HepG2 (cell line): ENCODE results near the gene HOXA6. TPM values are rescaled to one million over a fixed set of nuclear protein-coding genes. Genes with fewer than 3 reads are reported as not detected.

Source experiments
- ATAC-seq: fragments of 200-7000 bp; cut with Tn5 transposase; 3 replicates; pipeline ENCODE4 v1.9.1; 2020; ENCODE audit warnings: mild to moderate bottlenecking, moderate library complexity
- BruUV-seq: library from RNA; stranded (reverse); fragments of 400-500 nt; replicated peaks from 2 replicates; lab custom pipeline; 2021; lab: Mats Ljungman, UMichigan
- CTCF ChIA-PET: fragments of 300-600 bp; formaldehyde crosslinking; extraction: SDS; loops from one replicate; lab custom pipeline; 2021; ENCODE audit warnings: low total read pairs, inconsistent platforms, low intra/inter-chr PET ratio; lab: Yijun Ruan, JAX
- POLR2A ChIA-PET: fragments of 350-600 bp; sonication (Branson Sonifier 250); formaldehyde crosslinking; loops from one replicate; lab custom pipeline; 2020; ENCODE audit warnings: antibody characterized with exemption, inconsistent platforms; lab: Yijun Ruan, JAX
- DNase-seq: peaks from one replicate; pipeline ENCODE4 v3.0.0-alpha.2; 2015; ENCODE audit warnings: low spot score
- FAIRE-seq: peaks from 3 replicates; lab custom pipeline; 2011; peaks lifted over from hg19 to GRCh38; lab: Jason Lieb, UNC
- H2AFZ ChIP-seq: one replicate; pipeline ENCODE4 v1.6.1; 2011; ENCODE audit warnings: low read length, inconsistent platforms
- H3K27ac ChIP-seq: fragments of 300-600 bp; 3 replicates; pipeline ENCODE4 v1.8.0; 2011; ENCODE audit warnings: mixed run types, mild to moderate bottlenecking, mixed read lengths, low read length, inconsistent platforms; ENCODE audit not compliant: insufficient read depth; ENCODE audit errors: extremely low read length
- H3K27me3 ChIP-seq, 2 experiments: fragments of 200-600 bp in 1 of 2; 2 replicates in 1 of 2; 3 replicates in 1 of 2; pipeline versions ENCODE4 v1.6.0 to v1.8.0; 2011; ENCODE audit warnings: low read length in 2 of 2, mild to moderate bottlenecking in 2 of 2, moderate library complexity in 2 of 2, inconsistent platforms in 1 of 2; ENCODE audit not compliant: insufficient read depth in 2 of 2, control insufficient read depth in 1 of 2
- H3K36me3 ChIP-seq, 2 experiments: fragments of 200-600 bp in 1 of 2; replicated peaks in 1 of 2; 2 replicates in 1 of 2; 3 replicates in 1 of 2; pipeline versions ENCODE4 v1.5.1 to v1.8.0; 2011; ENCODE audit warnings: low read length in 2 of 2, inconsistent platforms in 1 of 2; ENCODE audit not compliant: insufficient read depth in 2 of 2, control insufficient read depth in 1 of 2
- H3K4me1 ChIP-seq: 2 replicates; pipeline ENCODE4 v1.5.1; 2012; ENCODE audit warnings: low read length, inconsistent platforms; ENCODE audit not compliant: insufficient read depth
- H3K4me2 ChIP-seq: 2 replicates; pipeline ENCODE4 v1.6.0; 2011; ENCODE audit warnings: low read depth, low read length, inconsistent platforms
- H3K4me3 ChIP-seq, 3 experiments: fragments of 200-600 bp in 1 of 3; sonication (generic), shearing (Covaris generic) in 1 of 3; replicated peaks in 1 of 3; 2 replicates each; pipeline ENCODE4 v1.5.1; 2011 to 2016; ENCODE audit warnings: low read length in 3 of 3, inconsistent platforms in 2 of 3, low read depth in 2 of 3, mild to moderate bottlenecking in 2 of 3, control low read depth in 1 of 3, mixed read lengths in 1 of 3; ENCODE audit not compliant: insufficient read depth in 1 of 3
- H3K79me2 ChIP-seq: one replicate; pipeline ENCODE4 v1.6.1; 2011; ENCODE audit warnings: low read length, inconsistent platforms; ENCODE audit not compliant: insufficient read depth
- H3K9ac ChIP-seq: 2 replicates; pipeline ENCODE4 v1.6.0; 2011; ENCODE audit warnings: mild to moderate bottlenecking, low read depth, low read length, inconsistent platforms; ENCODE audit not compliant: insufficient read depth
- H3K9me3 ChIP-seq: 2 replicates; pipeline ENCODE4 v1.5.1; 2012; ENCODE audit warnings: mild to moderate bottlenecking, low read length
- H4K20me1 ChIP-seq: 2 replicates; pipeline ENCODE4 v1.6.0; 2011; ENCODE audit warnings: inconsistent platforms, mild to moderate bottlenecking, low read length, moderate library complexity; ENCODE audit not compliant: insufficient read depth
- CAMTA2 ChIP-seq: sonication (generic); formaldehyde crosslinking; IDR thresholded peaks from 2 replicates; pipeline ENCODE4 v1.4.0; 2020; ENCODE audit warnings: mild to moderate bottlenecking, missing genetic modification reagents, borderline replicate concordance
- CBFB ChIP-seq: sonication (generic); formaldehyde crosslinking; IDR thresholded peaks from 2 replicates; pipeline ENCODE4 v1.4.0; 2020; ENCODE audit warnings: missing genetic modification reagents
- KMT2A ChIP-seq: sonication (generic); formaldehyde crosslinking; IDR thresholded peaks from 2 replicates; pipeline ENCODE4 v1.4.0; 2020; ENCODE audit warnings: missing genetic modification reagents
- MATR3 ChIP-seq: sonication (generic); formaldehyde crosslinking; IDR thresholded peaks from 2 replicates; pipeline ENCODE4 v1.4.0; 2020; ENCODE audit warnings: missing genetic modification reagents
- MTF2 ChIP-seq: sonication (generic); formaldehyde crosslinking; IDR thresholded peaks from 2 replicates; pipeline ENCODE4 v1.5.0; 2020; ENCODE audit warnings: missing genetic modification reagents, borderline replicate concordance
- REXO4 ChIP-seq: sonication (generic); formaldehyde crosslinking; IDR thresholded peaks from 2 replicates; pipeline ENCODE4 v1.8.0; 2022; ENCODE audit warnings: missing genetic modification reagents, mild to moderate bottlenecking, borderline replicate concordance
- RNF2 ChIP-seq: fragments of 450-650 bp; conservative IDR thresholded peaks from 2 replicates; pipeline ENCODE4 v1.6.1; 2016; ENCODE audit warnings: low read depth
- SRY ChIP-seq: sonication (generic); formaldehyde crosslinking; IDR thresholded peaks from 2 replicates; pipeline ENCODE4 v1.8.0; 2022; ENCODE audit warnings: mild to moderate bottlenecking, missing genetic modification reagents
- TBL1XR1 ChIP-seq: fragments of 150-350 bp; IDR thresholded peaks from 2 replicates; pipeline ENCODE4 v1.6.1; 2014; ENCODE audit warnings: borderline replicate concordance, low read length; ENCODE audit not compliant: partially characterized antibody
- ZNF136 ChIP-seq: sonication (generic); formaldehyde crosslinking; IDR thresholded peaks from 2 replicates; pipeline ENCODE4 v1.8.1; 2022; ENCODE audit warnings: low read depth, mild to moderate bottlenecking, moderate library complexity, missing genetic modification reagents
- ZNF350 ChIP-seq: sonication (generic); formaldehyde crosslinking; IDR thresholded peaks from 2 replicates; pipeline ENCODE4 v1.4.0; 2020; ENCODE audit warnings: mild to moderate bottlenecking, low read depth, missing genetic modification reagents, borderline replicate concordance
- ZNF451 ChIP-seq: sonication (generic); formaldehyde crosslinking; IDR thresholded peaks from 2 replicates; pipeline ENCODE4 v1.5.0; 2020; ENCODE audit warnings: mild to moderate bottlenecking, missing genetic modification reagents
- ZNF768 ChIP-seq: sonication (generic); formaldehyde crosslinking; IDR thresholded peaks from 2 replicates; pipeline ENCODE4 v1.4.0; 2020; ENCODE audit warnings: missing genetic modification reagents
- ZSCAN31 ChIP-seq: sonication (generic); formaldehyde crosslinking; IDR thresholded peaks from 2 replicates; pipeline ENCODE4 v1.5.0; 2020; ENCODE audit warnings: low read depth, mild to moderate bottlenecking, missing genetic modification reagents
- WGBS: methylation state at CpG from one replicate; pipeline ENCODE4 v1.1.6; 2017; ENCODE audit warnings: low lambda C conversion rate; 5-methylcytosine and 5-hydroxymethylcytosine counted together
- in situ Hi-C: cut with HindIII; loops from 2 replicates; pipeline ENCODE4 v1.10.0; 2017; ENCODE audit warnings: low pct_unique_long_range_greater_than_20kb; ENCODE audit not compliant: extremely low pct_ligation_motif_present
- intact Hi-C: fragments of 100-400 bp; cut with micrococcal nuclease; formaldehyde crosslinking; loops from one replicate; pipeline ENCODE4 v1.10.0; 2022; ENCODE audit not compliant: unreplicated experiment
- polyA plus RNA-seq, 8 experiments: library from polyadenylated mRNA; depleted of rRNA in 3 of 8; stranded (reverse) in 7 of 8; unstranded in 1 of 8; fragments of >200 nt; fragmentation: Illumina TruSeq in 4 of 8; extraction: Trizol in 4 of 8; gene quantifications; 2 replicates each; pipeline versions ENCODE4 v1.2.1 to v1.2.3, GENCODE V29; 2011 to 2016; ENCODE audit warnings: low read depth in 4 of 8, missing spikeins in 1 of 8, mixed read lengths in 1 of 8; ENCODE audit not compliant: insufficient read depth in 1 of 8
- total RNA-seq, 5 experiments: library from RNA; depleted of rRNA; stranded (reverse); fragments of >200 nt; fragmentation: Illumina TruSeq; extraction: Trizol; gene quantifications; 2 replicates each; pipeline ENCODE4 v1.2.3, GENCODE V29; 2016; ENCODE audit warnings: low read depth in 1 of 5
- TF ChIP-seq, protein P1 (sequence below): sonication (generic); formaldehyde crosslinking; conservative IDR thresholded peaks from 2 replicates; pipeline ENCODE4 v1.8.0; 2022; ENCODE audit warnings: low read depth, missing genetic modification reagents
- TF ChIP-seq, protein P2 (sequence below): sonication (generic); formaldehyde crosslinking; conservative IDR thresholded peaks from 2 replicates; pipeline ENCODE4 v1.5.0; 2020; ENCODE audit warnings: missing genetic modification reagents

Gene HOXA6
- total and polyA plus RNA-seq, 2 of the 13 experiments (the other 11 are each of a cell fraction or from before 2014, with no cell fraction given): 1.3 to 1.5 TPM

DNA sequence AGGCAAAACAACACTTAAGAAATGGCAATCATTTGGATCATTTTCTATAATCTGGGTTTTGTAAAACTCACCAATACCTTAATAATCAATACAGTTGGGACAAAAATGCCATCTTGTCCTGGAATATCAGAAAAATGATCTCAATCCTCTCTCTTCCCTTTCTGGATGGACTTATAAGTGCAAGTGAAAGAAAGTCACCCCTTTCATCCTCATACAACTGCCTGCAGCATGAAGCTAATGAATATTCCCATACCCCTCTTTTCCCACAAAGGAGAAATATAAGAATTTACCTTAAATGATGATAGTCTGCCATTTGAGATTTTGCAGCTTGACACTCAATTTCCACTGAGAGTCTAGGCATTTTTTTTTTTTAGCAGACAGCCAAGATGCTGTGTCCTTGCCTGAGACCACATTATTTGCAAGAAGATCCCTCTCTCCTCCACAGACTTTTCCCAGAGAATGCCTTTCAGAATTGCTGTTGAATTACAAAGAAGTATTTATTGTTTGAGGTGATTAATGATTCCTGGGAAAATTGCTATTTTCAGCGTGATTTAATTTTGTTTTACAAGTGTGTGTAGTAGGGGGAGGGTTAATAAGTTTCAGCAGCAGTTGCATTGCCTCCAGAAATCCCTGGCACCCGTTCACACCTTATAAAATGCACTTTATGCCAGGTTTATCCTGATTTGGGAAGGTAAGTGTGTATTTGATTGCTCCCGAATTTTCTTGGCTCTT is 20.8 kb downstream of the HOXA6 start (continued):
- TF ChIP-seq ZNF350 (CRISPR knock-in tag) (no peak), CBFB (CRISPR knock-in tag) (no peak), RNF2 (no peak), MATR3 (CRISPR knock-in tag) (no peak), MTF2 (CRISPR knock-in tag) (no peak), TBL1XR1 (no peak), KMT2A (CRISPR knock-in tag) (no peak), ZNF768 (CRISPR knock-in tag) (no peak), ZNF451 (CRISPR knock-in tag) (no peak)
- TF ChIP-seq, protein P1, sequence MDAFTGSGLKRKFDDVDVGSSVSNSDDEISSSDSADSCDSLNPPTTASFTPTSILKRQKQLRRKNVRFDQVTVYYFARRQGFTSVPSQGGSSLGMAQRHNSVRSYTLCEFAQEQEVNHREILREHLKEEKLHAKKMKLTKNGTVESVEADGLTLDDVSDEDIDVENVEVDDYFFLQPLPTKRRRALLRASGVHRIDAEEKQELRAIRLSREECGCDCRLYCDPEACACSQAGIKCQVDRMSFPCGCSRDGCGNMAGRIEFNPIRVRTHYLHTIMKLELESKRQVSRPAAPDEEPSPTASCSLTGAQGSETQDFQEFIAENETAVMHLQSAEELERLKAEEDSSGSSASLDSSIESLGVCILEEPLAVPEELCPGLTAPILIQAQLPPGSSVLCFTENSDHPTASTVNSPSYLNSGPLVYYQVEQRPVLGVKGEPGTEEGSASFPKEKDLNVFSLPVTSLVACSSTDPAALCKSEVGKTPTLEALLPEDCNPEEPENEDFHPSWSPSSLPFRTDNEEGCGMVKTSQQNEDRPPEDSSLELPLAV (CRISPR knock-in tag): no peak
- TF ChIP-seq, all 625 proteins: peak for 0

DNA sequence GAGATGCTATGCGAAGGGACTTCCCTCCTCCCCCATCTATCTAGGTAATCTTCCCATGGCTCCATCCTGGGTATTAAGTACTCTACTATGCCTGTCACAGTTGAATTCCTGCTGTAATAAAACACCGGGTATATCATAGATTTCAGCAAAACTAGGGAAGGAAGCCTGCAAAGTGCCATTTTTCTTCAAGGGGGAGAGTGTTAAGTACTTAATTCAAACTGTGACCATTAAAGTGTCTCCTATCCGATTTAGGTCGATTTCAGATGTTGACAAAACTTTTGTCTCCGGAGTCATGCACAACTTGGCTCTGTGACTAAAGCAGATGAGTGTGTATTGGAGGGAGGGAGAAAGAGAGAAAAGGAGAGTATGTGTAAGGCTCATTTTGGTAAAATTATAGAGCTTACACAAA is 21.6 kb downstream of the HOXA6 start:
- H3K27ac ChIP-seq: no peak overlapping the region
- 86% methylated on average over 5 of the region's 5 CpGs for WGBS

More for the DNA sequence above, 21.6 kb downstream of the HOXA6 start:
- CTCF ChIA-PET: no interaction called here
- POLR2A ChIA-PET: no interaction called here
- no peak for FAIRE-seq
- no peak overlapping the region for H3K4me2 ChIP-seq
- BruUV-seq: no TSS peak
- H3K4me3 ChIP-seq: no peak overlapping the region
- H3K9me3 ChIP-seq: no peaks in the 10 kb centered on the region
- in situ Hi-C loops (no loop called here), intact Hi-C loops (no loop called here)
- H4K20me1 ChIP-seq: no peaks in the 10 kb centered on the region
- H3K4me1 ChIP-seq: peaks cover 71% of the 10 kb centered on the region
- no peak overlapping the region for H3K9ac ChIP-seq
- H3K27me3 ChIP-seq: no peaks in the 10 kb centered on the region; a peak in 1 of 5 replicates
- ATAC-seq: no peak
- no peak overlapping the region for H2AFZ ChIP-seq
- H3K79me2 ChIP-seq: peaks cover 25% of the 10 kb centered on the region
- TF ChIP-seq SRY (CRISPR knock-in tag): no peak
- TF ChIP-seq ZSCAN31: no peak
- TF ChIP-seq, protein P2, sequence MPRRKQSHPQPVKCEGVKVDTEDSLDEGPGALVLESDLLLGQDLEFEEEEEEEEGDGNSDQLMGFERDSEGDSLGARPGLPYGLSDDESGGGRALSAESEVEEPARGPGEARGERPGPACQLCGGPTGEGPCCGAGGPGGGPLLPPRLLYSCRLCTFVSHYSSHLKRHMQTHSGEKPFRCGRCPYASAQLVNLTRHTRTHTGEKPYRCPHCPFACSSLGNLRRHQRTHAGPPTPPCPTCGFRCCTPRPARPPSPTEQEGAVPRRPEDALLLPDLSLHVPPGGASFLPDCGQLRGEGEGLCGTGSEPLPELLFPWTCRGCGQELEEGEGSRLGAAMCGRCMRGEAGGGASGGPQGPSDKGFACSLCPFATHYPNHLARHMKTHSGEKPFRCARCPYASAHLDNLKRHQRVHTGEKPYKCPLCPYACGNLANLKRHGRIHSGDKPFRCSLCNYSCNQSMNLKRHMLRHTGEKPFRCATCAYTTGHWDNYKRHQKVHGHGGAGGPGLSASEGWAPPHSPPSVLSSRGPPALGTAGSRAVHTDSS (CRISPR knock-in tag): no peak
- TF ChIP-seq ZNF136 (CRISPR knock-in tag): no peak
- no peak for TF ChIP-seq REXO4 (CRISPR knock-in tag)
- no peak for TF ChIP-seq CAMTA2 (CRISPR knock-in tag)
- DNase-seq: no peak
- H3K36me3 ChIP-seq: peaks cover 0 to 8% of the 10 kb centered on the region in 2 experiments; a peak in 1 of 5 replicates
